HepG2 (cell line): ENCODE data around the gene JMJD4. TPM values are rescaled to one million over a fixed set of nuclear protein-coding genes. Genes with fewer than 3 reads are reported as not detected.

Source experiments
- ATAC-seq: fragments of 200-7000 bp; cut with Tn5 transposase; 3 replicates; pipeline ENCODE4 v1.9.1; 2020; ENCODE audit warnings: mild to moderate bottlenecking, moderate library complexity
- BruUV-seq: library from RNA; stranded (reverse); fragments of 400-500 nt; replicated peaks from 2 replicates; lab custom pipeline; 2021; lab: Mats Ljungman, UMichigan
- CTCF ChIA-PET: fragments of 300-600 bp; formaldehyde crosslinking; extraction: SDS; loops from one replicate; lab custom pipeline; 2021; ENCODE audit warnings: low total read pairs, inconsistent platforms, low intra/inter-chr PET ratio; lab: Yijun Ruan, JAX
- POLR2A ChIA-PET: fragments of 350-600 bp; sonication (Branson Sonifier 250); formaldehyde crosslinking; loops from one replicate; lab custom pipeline; 2020; ENCODE audit warnings: antibody characterized with exemption, inconsistent platforms; lab: Yijun Ruan, JAX
- DNase-seq: peaks from one replicate; pipeline ENCODE4 v3.0.0-alpha.2; 2015; ENCODE audit warnings: low spot score
- FAIRE-seq: peaks from 3 replicates; lab custom pipeline; 2011; peaks lifted over from hg19 to GRCh38; lab: Jason Lieb, UNC
- H2AFZ ChIP-seq: one replicate; pipeline ENCODE4 v1.6.1; 2011; ENCODE audit warnings: low read length, inconsistent platforms
- H3K27ac ChIP-seq: fragments of 300-600 bp; 3 replicates; pipeline ENCODE4 v1.8.0; 2011; ENCODE audit warnings: mixed run types, mild to moderate bottlenecking, mixed read lengths, low read length, inconsistent platforms; ENCODE audit not compliant: insufficient read depth; ENCODE audit errors: extremely low read length
- H3K27me3 ChIP-seq, 2 experiments: fragments of 200-600 bp in 1 of 2; 2 replicates in 1 of 2; 3 replicates in 1 of 2; pipeline versions ENCODE4 v1.6.0 to v1.8.0; 2011; ENCODE audit warnings: low read length in 2 of 2, mild to moderate bottlenecking in 2 of 2, moderate library complexity in 2 of 2, inconsistent platforms in 1 of 2; ENCODE audit not compliant: insufficient read depth in 2 of 2, control insufficient read depth in 1 of 2
- H3K36me3 ChIP-seq, 2 experiments: fragments of 200-600 bp in 1 of 2; replicated peaks in 1 of 2; 2 replicates in 1 of 2; 3 replicates in 1 of 2; pipeline versions ENCODE4 v1.5.1 to v1.8.0; 2011; ENCODE audit warnings: low read length in 2 of 2, inconsistent platforms in 1 of 2; ENCODE audit not compliant: insufficient read depth in 2 of 2, control insufficient read depth in 1 of 2
- H3K4me1 ChIP-seq: 2 replicates; pipeline ENCODE4 v1.5.1; 2012; ENCODE audit warnings: low read length, inconsistent platforms; ENCODE audit not compliant: insufficient read depth
- H3K4me2 ChIP-seq: 2 replicates; pipeline ENCODE4 v1.6.0; 2011; ENCODE audit warnings: low read depth, low read length, inconsistent platforms
- H3K4me3 ChIP-seq, 3 experiments: fragments of 200-600 bp in 1 of 3; sonication (generic), shearing (Covaris generic) in 1 of 3; replicated peaks in 1 of 3; 2 replicates each; pipeline ENCODE4 v1.5.1; 2011 to 2016; ENCODE audit warnings: low read length in 3 of 3, inconsistent platforms in 2 of 3, low read depth in 2 of 3, mild to moderate bottlenecking in 2 of 3, control low read depth in 1 of 3, mixed read lengths in 1 of 3; ENCODE audit not compliant: insufficient read depth in 1 of 3
- H3K79me2 ChIP-seq: one replicate; pipeline ENCODE4 v1.6.1; 2011; ENCODE audit warnings: low read length, inconsistent platforms; ENCODE audit not compliant: insufficient read depth
- H3K9ac ChIP-seq: 2 replicates; pipeline ENCODE4 v1.6.0; 2011; ENCODE audit warnings: mild to moderate bottlenecking, low read depth, low read length, inconsistent platforms; ENCODE audit not compliant: insufficient read depth
- H3K9me3 ChIP-seq: 2 replicates; pipeline ENCODE4 v1.5.1; 2012; ENCODE audit warnings: mild to moderate bottlenecking, low read length
- H4K20me1 ChIP-seq: 2 replicates; pipeline ENCODE4 v1.6.0; 2011; ENCODE audit warnings: inconsistent platforms, mild to moderate bottlenecking, low read length, moderate library complexity; ENCODE audit not compliant: insufficient read depth
- ATAD3A ChIP-seq: sonication (generic); formaldehyde crosslinking; IDR thresholded peaks from 2 replicates; pipeline ENCODE4 v1.4.0; 2020; ENCODE audit warnings: missing genetic modification reagents
- CBX2 ChIP-seq, 2 experiments: fragments of 200-600 bp in 1 of 2; sonication (generic); formaldehyde crosslinking in 1 of 2; IDR thresholded peaks; 2 replicates each; pipeline versions ENCODE4 v1.7.0 to v1.8.1; 2018 to 2022; ENCODE audit warnings: low read depth in 2 of 2, low read length in 1 of 2, mild to moderate bottlenecking in 1 of 2, missing genetic modification reagents in 1 of 2
- GLI4 ChIP-seq: sonication (generic); formaldehyde crosslinking; IDR thresholded peaks from 2 replicates; pipeline ENCODE4 v1.5.1; 2020; ENCODE audit warnings: missing genetic modification reagents, mild to moderate bottlenecking, moderate library complexity, borderline replicate concordance
- HOMEZ ChIP-seq: IDR thresholded peaks from 2 replicates; pipeline ENCODE4 v1.6.1; 2016; ENCODE audit warnings: low read depth
- IKZF1 ChIP-seq: fragments of 450-650 bp; IDR thresholded peaks from 2 replicates; pipeline ENCODE4 v1.7.1; 2016
- MED1 ChIP-seq: sonication (generic); formaldehyde crosslinking; IDR thresholded peaks from 2 replicates; pipeline ENCODE4 v1.4.0; 2020; ENCODE audit warnings: missing genetic modification reagents
- SMARCE1 ChIP-seq: fragments of 450-650 bp; IDR thresholded peaks from 2 replicates; pipeline ENCODE4 v1.6.1; 2017; ENCODE audit warnings: borderline replicate concordance
- THAP9 ChIP-seq: sonication (generic); formaldehyde crosslinking; IDR thresholded peaks from 2 replicates; pipeline ENCODE4; 2020; ENCODE audit warnings: missing genetic modification reagents, mild to moderate bottlenecking, borderline replicate concordance
- XBP1 ChIP-seq: sonication (generic); formaldehyde crosslinking; IDR thresholded peaks from 2 replicates; pipeline ENCODE4 v1.5.0; 2020; ENCODE audit warnings: missing genetic modification reagents
- ZNF639 ChIP-seq: conservative IDR thresholded peaks from 2 replicates; pipeline ENCODE4 v1.6.1; 2018; ENCODE audit warnings: missing genetic modification reagents
- ZNF704 ChIP-seq: sonication (generic); formaldehyde crosslinking; IDR thresholded peaks from 2 replicates; pipeline ENCODE4 v1.8.1; 2023; ENCODE audit warnings: mild to moderate bottlenecking, inconsistent platforms, moderate library complexity, missing genetic modification reagents, borderline replicate concordance
- WGBS: methylation state at CpG from one replicate; pipeline ENCODE4 v1.1.6; 2017; ENCODE audit warnings: low lambda C conversion rate; 5-methylcytosine and 5-hydroxymethylcytosine counted together
- in situ Hi-C: cut with HindIII; loops from 2 replicates; pipeline ENCODE4 v1.10.0; 2017; ENCODE audit warnings: low pct_unique_long_range_greater_than_20kb; ENCODE audit not compliant: extremely low pct_ligation_motif_present
- intact Hi-C: fragments of 100-400 bp; cut with micrococcal nuclease; formaldehyde crosslinking; loops from one replicate; pipeline ENCODE4 v1.10.0; 2022; ENCODE audit not compliant: unreplicated experiment
- polyA plus RNA-seq, 8 experiments: library from polyadenylated mRNA; depleted of rRNA in 3 of 8; stranded (reverse) in 7 of 8; unstranded in 1 of 8; fragments of >200 nt; fragmentation: Illumina TruSeq in 4 of 8; extraction: Trizol in 4 of 8; gene quantifications; 2 replicates each; pipeline versions ENCODE4 v1.2.1 to v1.2.3, GENCODE V29; 2011 to 2016; ENCODE audit warnings: low read depth in 4 of 8, missing spikeins in 1 of 8, mixed read lengths in 1 of 8; ENCODE audit not compliant: insufficient read depth in 1 of 8
- total RNA-seq, 5 experiments: library from RNA; depleted of rRNA; stranded (reverse); fragments of >200 nt; fragmentation: Illumina TruSeq; extraction: Trizol; gene quantifications; 2 replicates each; pipeline ENCODE4 v1.2.3, GENCODE V29; 2016; ENCODE audit warnings: low read depth in 1 of 5
- TF ChIP-seq, protein P1 (sequence below): sonication (generic); formaldehyde crosslinking; IDR thresholded peaks from 2 replicates; pipeline ENCODE4 v1.4.0; 2020; ENCODE audit warnings: missing genetic modification reagents
- TF ChIP-seq, protein P2 (sequence below): sonication (generic); formaldehyde crosslinking; IDR thresholded peaks from 2 replicates; pipeline ENCODE4 v1.4.0; 2020; ENCODE audit warnings: missing genetic modification reagents

Gene JMJD4
- total and polyA plus RNA-seq, 2 of the 13 experiments (the other 11 are each of a cell fraction or from before 2014, with no cell fraction given) = 10.2 to 29.0 TPM

GRCh38 chr1:227754958-227755357, 19.9 kb upstream of the JMJD4 start:
- Histone ChIP-seq H3K36me3 (peaks cover 21 to 55% of the 10 kb centered on the region in 2 experiments; a peak in 4 of 5 replicates), H3K4me3 (no peak overlapping the region), H3K27me3 (no peaks in the 10 kb centered on the region), H3K9me3 (no peaks in the 10 kb centered on the region), H3K79me2 (no peaks in the 10 kb centered on the region), H3K27ac (no peak overlapping the region), H4K20me1 (no peaks in the 10 kb centered on the region), H2AFZ (no peak overlapping the region), H3K4me1 (no peaks in the 10 kb centered on the region)
- ChIA-PET CTCF (no interaction called here), POLR2A (no interaction called here)
- DNase-seq (no peak), ATAC-seq (no peak), FAIRE-seq (no peak)
- in situ Hi-C loops (no loop called here), intact Hi-C loops (no loop called here)
- 100% methylated on average over 4 of the region's 4 CpGs for WGBS
- TF ChIP-seq ZNF639 (no peak), ZNF704 (CRISPR knock-in tag) (no peak), HOMEZ (CRISPR knock-in tag) (no peak), CBX2 (IDR thresholded peaks at IDR 0.05; ENCODE audit: low read depth, low read length) (no peak), CBX2 (CRISPR knock-in tag; IDR thresholded peaks at IDR 0.05; ENCODE audit: low read depth) (no peak), XBP1 (CRISPR knock-in tag) (no peak), MED1 (CRISPR knock-in tag) (no peak), GLI4 (CRISPR knock-in tag) (no peak), ATAD3A (CRISPR knock-in tag) (no peak), IKZF1 (no peak), THAP9 (CRISPR knock-in tag) (no peak), SMARCE1 (no peak)
- TF ChIP-seq, protein P1, sequence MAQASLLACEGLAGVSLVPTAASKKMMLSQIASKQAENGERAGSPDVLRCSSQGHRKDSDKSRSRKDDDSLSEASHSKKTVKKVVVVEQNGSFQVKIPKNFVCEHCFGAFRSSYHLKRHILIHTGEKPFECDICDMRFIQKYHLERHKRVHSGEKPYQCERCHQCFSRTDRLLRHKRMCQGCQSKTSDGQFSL = no peak
- TF ChIP-seq, protein P2, sequence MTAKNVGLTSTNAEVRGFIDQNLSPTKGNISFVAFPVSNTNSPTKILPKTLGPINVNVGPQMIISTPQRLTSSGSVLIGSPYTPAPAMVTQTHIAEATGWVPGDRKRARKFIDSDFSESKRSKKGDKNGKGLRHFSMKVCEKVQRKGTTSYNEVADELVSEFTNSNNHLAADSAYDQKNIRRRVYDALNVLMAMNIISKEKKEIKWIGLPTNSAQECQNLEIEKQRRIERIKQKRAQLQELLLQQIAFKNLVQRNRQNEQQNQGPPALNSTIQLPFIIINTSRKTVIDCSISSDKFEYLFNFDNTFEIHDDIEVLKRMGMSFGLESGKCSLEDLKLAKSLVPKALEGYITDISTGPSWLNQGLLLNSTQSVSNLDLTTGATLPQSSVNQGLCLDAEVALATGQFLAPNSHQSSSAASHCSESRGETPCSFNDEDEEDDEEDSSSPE (CRISPR knock-in tag) = no peak
- TF ChIP-seq, all 625 proteins: peak for 0
- no TSS peak for BruUV-seq
- H3K4me2 ChIP-seq = no peak overlapping the region
- no peak overlapping the region for H3K9ac ChIP-seq
